ENCODE measurements around the gene PCNX2. TPM values are rescaled to one million over a fixed set of nuclear protein-coding genes. Genes with fewer than 3 reads are reported as not detected.

The PCNX2 gene
- total and polyA plus RNA-seq, 2 of the 8 experiments (the other 6 are each of a cell fraction or from before 2014, with no cell fraction given) = 46.1 to 57.6 TPM

- TF ChIP-seq CHD7 (IDR thresholded peaks at IDR 0.05; ENCODE audit: insufficient replicate concordance, low read length) = no peak
- no peak for TF ChIP-seq HDAC2 (IDR thresholded peaks at IDR 0.05; ENCODE audit: borderline replicate concordance in 1 of 2, low read depth in 2 of 2, low read length in 2 of 2)
- no peak for TF ChIP-seq CHD2 (IDR thresholded peaks at IDR 0.05; ENCODE audit: low read length)
- TF ChIP-seq JUN (IDR thresholded peaks at IDR 0.05; ENCODE audit: low read depth, low read length) = no peak
- no peak for TF ChIP-seq EP300 (IDR thresholded peaks at IDR 0.05; ENCODE audit: borderline replicate concordance in 1 of 2, low read depth in 2 of 2, low read length in 2 of 2)
- TF ChIP-seq ZNF274 (IDR thresholded peaks at IDR 0.05; ENCODE audit: borderline replicate concordance, extremely low read depth, low read length) = no peak
- no peak for TF ChIP-seq PHF8 (conservative IDR thresholded peaks at IDR 0.05; ENCODE audit: low read depth, low read length)
- no peak for TF ChIP-seq SP4 (IDR thresholded peaks at IDR 0.05; ENCODE audit: low read length)
Measured at GRCh38 chr1:233189526-233189925, 106.0 kb downstream of the PCNX2 start (continued).
